Testis (tissue), 2 donors: ENCODE measurements around the gene OTOL1.

Experiments used
- POLR2A ChIP-seq: fragments of 450-650 bp; IDR thresholded peaks from one replicate; pipeline ENCODE4 v1.6.1; 2017; ENCODE audit warnings: antibody characterized with exemption, mild to moderate bottlenecking, moderate library complexity
- TF ChIP-seq, protein P1 (sequence below), 3 experiments: fragments of 450-650 bp in 2 of 3; fragments of 200-600 bp in 1 of 3; sonication (generic) in 1 of 3; IDR thresholded peaks; one replicate each; pipeline ENCODE4 v1.5.1; 2016 to 2019; ENCODE audit warnings: antibody characterized with exemption in 3 of 3, mild to moderate bottlenecking in 2 of 3, moderate library complexity in 1 of 3

DNA sequence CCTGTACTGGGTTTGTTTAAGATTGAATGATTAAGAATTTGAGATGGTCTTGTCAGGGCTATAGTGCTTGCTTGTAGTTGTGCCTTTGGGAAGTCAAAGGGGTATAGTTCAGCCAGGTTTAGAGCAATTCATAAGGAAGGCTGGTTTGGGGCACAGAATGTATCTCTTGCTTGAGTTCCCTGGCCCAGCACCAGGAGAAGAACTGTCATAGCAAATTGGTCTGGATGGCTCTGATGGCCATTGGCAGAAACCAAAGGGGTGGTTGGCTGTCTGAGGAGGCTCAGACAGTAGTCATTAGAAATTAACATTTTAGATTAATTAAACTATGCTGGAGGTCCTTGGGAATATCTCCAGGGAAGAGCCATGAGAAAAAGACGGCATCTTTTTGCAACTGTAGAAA is 25.4 kb upstream of the OTOL1 start:
- TF ChIP-seq POLR2A: no peak
- TF ChIP-seq, protein P1, sequence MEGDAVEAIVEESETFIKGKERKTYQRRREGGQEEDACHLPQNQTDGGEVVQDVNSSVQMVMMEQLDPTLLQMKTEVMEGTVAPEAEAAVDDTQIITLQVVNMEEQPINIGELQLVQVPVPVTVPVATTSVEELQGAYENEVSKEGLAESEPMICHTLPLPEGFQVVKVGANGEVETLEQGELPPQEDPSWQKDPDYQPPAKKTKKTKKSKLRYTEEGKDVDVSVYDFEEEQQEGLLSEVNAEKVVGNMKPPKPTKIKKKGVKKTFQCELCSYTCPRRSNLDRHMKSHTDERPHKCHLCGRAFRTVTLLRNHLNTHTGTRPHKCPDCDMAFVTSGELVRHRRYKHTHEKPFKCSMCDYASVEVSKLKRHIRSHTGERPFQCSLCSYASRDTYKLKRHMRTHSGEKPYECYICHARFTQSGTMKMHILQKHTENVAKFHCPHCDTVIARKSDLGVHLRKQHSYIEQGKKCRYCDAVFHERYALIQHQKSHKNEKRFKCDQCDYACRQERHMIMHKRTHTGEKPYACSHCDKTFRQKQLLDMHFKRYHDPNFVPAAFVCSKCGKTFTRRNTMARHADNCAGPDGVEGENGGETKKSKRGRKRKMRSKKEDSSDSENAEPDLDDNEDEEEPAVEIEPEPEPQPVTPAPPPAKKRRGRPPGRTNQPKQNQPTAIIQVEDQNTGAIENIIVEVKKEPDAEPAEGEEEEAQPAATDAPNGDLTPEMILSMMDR (IDR thresholded peaks at IDR 0.05): no peak
